H1 (cell line): ENCODE data around the gene SOX4.

Experiments used
- ATF3 ChIP-seq: IDR thresholded peaks from 2 replicates; pipeline ENCODE4 v1.6.1; 2011; ENCODE audit warnings: low read depth, mild to moderate bottlenecking, low read length; ENCODE audit not compliant: insufficient read depth
- CTCF ChIP-seq, 3 experiments: IDR thresholded peaks; 1 replicate in 2 of 3; 2 replicates in 1 of 3; pipeline versions ENCODE4 v1.5.1 to v1.6.1; 2011; ENCODE audit warnings: low read length in 3 of 3, mild to moderate bottlenecking in 3 of 3, inconsistent platforms in 2 of 3, low read depth in 1 of 3, moderate library complexity in 1 of 3; ENCODE audit not compliant: insufficient read depth in 1 of 3; ENCODE audit errors: control extremely low read depth in 1 of 3
- EP300 ChIP-seq, 2 experiments: IDR thresholded peaks; 1 replicate in 1 of 2; 2 replicates in 1 of 2; pipeline ENCODE4 v1.6.1; 2011 to 2012; ENCODE audit warnings: low read depth in 2 of 2, low read length in 2 of 2, mild to moderate bottlenecking in 2 of 2, borderline replicate concordance in 1 of 2, inconsistent platforms in 1 of 2, moderate library complexity in 1 of 2
- EZH2 ChIP-seq: fragments of 200-600 bp; sonication (generic); IDR thresholded peaks from 2 replicates; pipeline ENCODE4 v1.7.1; 2012; ENCODE audit warnings: low read depth, mild to moderate bottlenecking, moderate library complexity, low read length, inconsistent platforms; ENCODE audit not compliant: severe bottlenecking
- HDAC6 ChIP-seq: IDR thresholded peaks from one replicate; pipeline ENCODE4 v1.7.1; 2012; ENCODE audit warnings: low read depth, mild to moderate bottlenecking, inconsistent platforms, low read length, moderate library complexity
- PHF8 ChIP-seq: fragments of 200-600 bp; sonication (generic); conservative IDR thresholded peaks from 2 replicates; pipeline ENCODE4 v1.7.1; 2012; ENCODE audit warnings: low read depth, mild to moderate bottlenecking, inconsistent platforms, low read length, moderate library complexity
- POLR2A ChIP-seq, 2 experiments: IDR thresholded peaks; 1 replicate in 1 of 2; 2 replicates in 1 of 2; pipeline ENCODE4 v1.6.1; 2011; ENCODE audit warnings: low read depth in 2 of 2, low read length in 2 of 2, mild to moderate bottlenecking in 2 of 2; ENCODE audit errors: control extremely low read depth in 1 of 2
- RAD21 ChIP-seq, 2 experiments: IDR thresholded peaks in 1 of 2; conservative IDR thresholded peaks in 1 of 2; 2 replicates each; pipeline ENCODE4 v1.6.1; 2011; ENCODE audit warnings: low read depth in 2 of 2, low read length in 2 of 2, improper control_type of control experiment in 1 of 2, inconsistent platforms in 1 of 2, mild to moderate bottlenecking in 1 of 2, moderate library complexity in 1 of 2
- RFX5 ChIP-seq: IDR thresholded peaks from 2 replicates; pipeline ENCODE4 v1.6.1; 2011; ENCODE audit warnings: low read depth, low read length, improper control_type of control experiment, borderline replicate concordance
- SIN3A ChIP-seq, 2 experiments: IDR thresholded peaks in 1 of 2; conservative IDR thresholded peaks in 1 of 2; 2 replicates each; pipeline ENCODE4 v1.6.1; 2011 to 2012; ENCODE audit warnings: low read length in 2 of 2, improper control_type of control experiment in 1 of 2, low read depth in 1 of 2, mild to moderate bottlenecking in 1 of 2
- SP2 ChIP-seq: IDR thresholded peaks from 2 replicates; pipeline ENCODE4 v1.6.1; 2012; ENCODE audit warnings: mild to moderate bottlenecking, low read length, inconsistent platforms
- TBP ChIP-seq: IDR thresholded peaks from 2 replicates; pipeline ENCODE4 v1.6.1; 2011; ENCODE audit warnings: low read depth, low read length, improper control_type of control experiment
- TCF12 ChIP-seq: IDR thresholded peaks from 2 replicates; pipeline ENCODE4 v1.6.1; 2011; ENCODE audit warnings: low read depth, mild to moderate bottlenecking, low read length

- TF ChIP-seq POLR2A (IDR thresholded peaks at IDR 0.05; ENCODE audit: control extremely low read depth in 1 of 2, low read depth in 2 of 2, low read length in 2 of 2): no peak
- TF ChIP-seq TCF12: no peak
- no peak for TF ChIP-seq ATF3
- no peak for TF ChIP-seq CTCF (IDR thresholded peaks at IDR 0.05; ENCODE audit: control extremely low read depth in 1 of 3, insufficient read depth in 1 of 3, low read depth in 1 of 3, low read length in 3 of 3)
- TF ChIP-seq EP300 (IDR thresholded peaks at IDR 0.05; ENCODE audit: borderline replicate concordance in 1 of 2, low read depth in 2 of 2, low read length in 2 of 2): no peak
- no peak for TF ChIP-seq SP2
- no peak for TF ChIP-seq TBP
- TF ChIP-seq HDAC6: no peak
- TF ChIP-seq RAD21 (IDR thresholded peaks at IDR 0.05 in 1 of 2, conservative IDR thresholded peaks at IDR 0.05 in 1 of 2; ENCODE audit: low read depth in 2 of 2, low read length in 2 of 2): no peak
- no peak for TF ChIP-seq PHF8
- TF ChIP-seq EZH2: no peak
- no peak for TF ChIP-seq SIN3A (conservative IDR thresholded peaks at IDR 0.05 in 1 of 2, IDR thresholded peaks at IDR 0.05 in 1 of 2; ENCODE audit: low read depth in 1 of 2, low read length in 2 of 2)
- TF ChIP-seq RFX5: no peak
Measured at GRCh38 chr6:21590346-21590745, 3.2 kb upstream of the SOX4 start.
